ENCODE data around the gene RFC4. TPM values are rescaled to one million over a fixed set of nuclear protein-coding genes. Genes with fewer than 3 reads are reported as not detected.
A peak's percentile ranks its signal among the peaks of the same experiment; 100 is the strongest.

Gene RFC4
- total and polyA plus RNA-seq, 9 of the 15 experiments (the other 6 are each of a cell fraction or from before 2014, with no cell fraction given): 105 to 227 (median 180) TPM

GRCh38 chr3:186849374-186849975 is 43.2 kb upstream of the RFC4 start (continued):
- TF ChIP-seq TOE1 (IDR thresholded peaks at IDR 0.05; ENCODE audit: borderline replicate concordance): no peak
- no peak for TF ChIP-seq TOE1 (CRISPR knock-in tag; IDR thresholded peaks at IDR 0.05; ENCODE audit: borderline replicate concordance, low read depth)
- peak in 1 of 2 experiments; percentile 24; a peak in 1 of 4 replicates for TF ChIP-seq RCOR1 (IDR thresholded peaks at IDR 0.05; ENCODE audit: borderline replicate concordance in 1 of 2, low read depth in 2 of 2, low read length in 2 of 2)
- TF ChIP-seq ADNP (tag; IDR thresholded peaks at IDR 0.05): peak; percentile 36; the same call in 1 of the 2 replicates
- TF ChIP-seq, protein P1, sequence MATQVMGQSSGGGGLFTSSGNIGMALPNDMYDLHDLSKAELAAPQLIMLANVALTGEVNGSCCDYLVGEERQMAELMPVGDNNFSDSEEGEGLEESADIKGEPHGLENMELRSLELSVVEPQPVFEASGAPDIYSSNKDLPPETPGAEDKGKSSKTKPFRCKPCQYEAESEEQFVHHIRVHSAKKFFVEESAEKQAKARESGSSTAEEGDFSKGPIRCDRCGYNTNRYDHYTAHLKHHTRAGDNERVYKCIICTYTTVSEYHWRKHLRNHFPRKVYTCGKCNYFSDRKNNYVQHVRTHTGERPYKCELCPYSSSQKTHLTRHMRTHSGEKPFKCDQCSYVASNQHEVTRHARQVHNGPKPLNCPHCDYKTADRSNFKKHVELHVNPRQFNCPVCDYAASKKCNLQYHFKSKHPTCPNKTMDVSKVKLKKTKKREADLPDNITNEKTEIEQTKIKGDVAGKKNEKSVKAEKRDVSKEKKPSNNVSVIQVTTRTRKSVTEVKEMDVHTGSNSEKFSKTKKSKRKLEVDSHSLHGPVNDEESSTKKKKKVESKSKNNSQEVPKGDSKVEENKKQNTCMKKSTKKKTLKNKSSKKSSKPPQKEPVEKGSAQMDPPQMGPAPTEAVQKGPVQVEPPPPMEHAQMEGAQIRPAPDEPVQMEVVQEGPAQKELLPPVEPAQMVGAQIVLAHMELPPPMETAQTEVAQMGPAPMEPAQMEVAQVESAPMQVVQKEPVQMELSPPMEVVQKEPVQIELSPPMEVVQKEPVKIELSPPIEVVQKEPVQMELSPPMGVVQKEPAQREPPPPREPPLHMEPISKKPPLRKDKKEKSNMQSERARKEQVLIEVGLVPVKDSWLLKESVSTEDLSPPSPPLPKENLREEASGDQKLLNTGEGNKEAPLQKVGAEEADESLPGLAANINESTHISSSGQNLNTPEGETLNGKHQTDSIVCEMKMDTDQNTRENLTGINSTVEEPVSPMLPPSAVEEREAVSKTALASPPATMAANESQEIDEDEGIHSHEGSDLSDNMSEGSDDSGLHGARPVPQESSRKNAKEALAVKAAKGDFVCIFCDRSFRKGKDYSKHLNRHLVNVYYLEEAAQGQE (IDR thresholded peaks at IDR 0.05; ENCODE audit: borderline replicate concordance): peak; percentile 94
- TF ChIP-seq, protein P1 (CRISPR knock-in tag; IDR thresholded peaks at IDR 0.05; ENCODE audit: low read depth): no peak
- no peak for TF ChIP-seq E2F1 (CRISPR knock-in tag; IDR thresholded peaks at IDR 0.05)
- no peak for TF ChIP-seq SETDB1 (IDR thresholded peaks at IDR 0.05; ENCODE audit: low read length)
- TF ChIP-seq NCOA4 (IDR thresholded peaks at IDR 0.05; ENCODE audit: partially characterized antibody): no peak
- TF ChIP-seq RFX1 (IDR thresholded peaks at IDR 0.05): no peak
- TF ChIP-seq BRD9 (IDR thresholded peaks at IDR 0.05; ENCODE audit: low read depth, partially characterized antibody): peak; percentile 59
- TF ChIP-seq SMARCA4 (IDR thresholded peaks at IDR 0.05): no peak
- TF ChIP-seq SUPT5H (IDR thresholded peaks at IDR 0.05): no peak
- TF ChIP-seq ZNF668 (CRISPR knock-in tag; IDR thresholded peaks at IDR 0.05): no peak
- TF ChIP-seq, protein P2, sequence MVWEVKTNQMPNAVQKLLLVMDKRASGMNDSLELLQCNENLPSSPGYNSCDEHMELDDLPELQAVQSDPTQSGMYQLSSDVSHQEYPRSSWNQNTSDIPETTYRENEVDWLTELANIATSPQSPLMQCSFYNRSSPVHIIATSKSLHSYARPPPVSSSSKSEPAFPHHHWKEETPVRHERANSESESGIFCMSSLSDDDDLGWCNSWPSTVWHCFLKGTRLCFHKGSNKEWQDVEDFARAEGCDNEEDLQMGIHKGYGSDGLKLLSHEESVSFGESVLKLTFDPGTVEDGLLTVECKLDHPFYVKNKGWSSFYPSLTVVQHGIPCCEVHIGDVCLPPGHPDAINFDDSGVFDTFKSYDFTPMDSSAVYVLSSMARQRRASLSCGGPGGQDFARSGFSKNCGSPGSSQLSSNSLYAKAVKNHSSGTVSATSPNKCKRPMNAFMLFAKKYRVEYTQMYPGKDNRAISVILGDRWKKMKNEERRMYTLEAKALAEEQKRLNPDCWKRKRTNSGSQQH (CRISPR knock-in tag; IDR thresholded peaks at IDR 0.05): no peak
- no peak for TF ChIP-seq ARID3A (IDR thresholded peaks at IDR 0.05; ENCODE audit: borderline replicate concordance, low read depth, low read length)

Data from K562 (cell line).